H1 (cell line): ENCODE results near the gene NRXN2. TPM values are rescaled to one million over a fixed set of nuclear protein-coding genes. Genes with fewer than 3 reads are reported as not detected.

ENCODE experiments used
- CTCF ChIA-PET: fragments of 300-600 bp; sonication (Branson Sonifier 250); formaldehyde crosslinking; loops from one replicate; lab custom pipeline; 2021; ENCODE audit not compliant: partially characterized antibody; lab: Charles Lee
- POLR2A ChIA-PET: fragments of 300-600 bp; sonication (Branson Sonifier 250); formaldehyde crosslinking; loops from one replicate; lab custom pipeline; 2021; ENCODE audit warnings: inconsistent platforms; ENCODE audit not compliant: partially characterized antibody; lab: Charles Lee
- DNase-seq, 2 experiments: peaks; one replicate each; pipeline versions ENCODE4 v3.0.0 to v3.0.0-alpha.2; 2010 to 2022; ENCODE audit warnings: low spot score in 2 of 2, low read depth in 1 of 2, mixed read lengths in 1 of 2
- FAIRE-seq: peaks from 2 replicates; lab custom pipeline; 2011; peaks lifted over from hg19 to GRCh38; lab: Jason Lieb, UNC
- H2AFZ ChIP-seq: 2 replicates; pipeline ENCODE4 v1.8.1; 2012; ENCODE audit warnings: low read length, inconsistent platforms
- H2AK5ac ChIP-seq: 2 replicates; pipeline ENCODE4 v1.6.1; 2013; ENCODE audit warnings: low read depth, low read length
- H2BK120ac ChIP-seq: replicated peaks from 2 replicates; pipeline ENCODE3; 2013; ENCODE audit warnings: low read depth, low read length, inconsistent platforms
- H2BK12ac ChIP-seq: 2 replicates; pipeline ENCODE4 v1.6.1; 2013; ENCODE audit warnings: low read depth, low read length
- H2BK15ac ChIP-seq: 2 replicates; pipeline ENCODE4 v1.6.1; 2013; ENCODE audit warnings: low read length
- H2BK20ac ChIP-seq: 2 replicates; pipeline ENCODE4 v1.6.1; 2013; ENCODE audit warnings: low read length
- H2BK5ac ChIP-seq: 2 replicates; pipeline ENCODE4 v1.6.1; 2013; ENCODE audit warnings: low read depth, low read length
- H3K14ac ChIP-seq: 2 replicates; pipeline ENCODE4 v1.6.1; 2013; ENCODE audit warnings: inconsistent platforms; ENCODE audit not compliant: insufficient read length
- H3K18ac ChIP-seq: 2 replicates; pipeline ENCODE4 v1.6.1; 2013; ENCODE audit warnings: low read length; ENCODE audit errors: extremely low read depth
- H3K23ac ChIP-seq: 2 replicates; pipeline ENCODE4 v1.6.1; 2013; ENCODE audit warnings: inconsistent platforms; ENCODE audit not compliant: insufficient read length
- H3K23me2 ChIP-seq: 2 replicates; pipeline ENCODE4 v1.6.1; 2013; ENCODE audit warnings: low read depth, low read length
- H3K27ac ChIP-seq: 2 replicates; pipeline ENCODE4 v1.6.1; 2011; ENCODE audit warnings: low read depth, low read length, inconsistent platforms
- H3K27me3 ChIP-seq, 4 experiments: replicated peaks in 1 of 4; 1 replicate in 1 of 4; 2 replicates in 3 of 4; pipeline versions ENCODE4 v1.6.1 to v1.8.1; 2011 to 2013; ENCODE audit warnings: low read length in 3 of 4, mild to moderate bottlenecking in 3 of 4, inconsistent platforms in 2 of 4, mixed read lengths in 2 of 4, moderate library complexity in 1 of 4; ENCODE audit not compliant: control insufficient read depth in 3 of 4, insufficient read depth in 3 of 4; ENCODE audit errors: extremely low read depth in 1 of 4
- H3K36me3 ChIP-seq, 4 experiments: 2 replicates each; pipeline versions ENCODE4 v1.6.1 to v1.8.1; 2011 to 2013; ENCODE audit warnings: mild to moderate bottlenecking in 4 of 4, low read length in 3 of 4, moderate library complexity in 2 of 4, control low read depth in 1 of 4, inconsistent platforms in 1 of 4; ENCODE audit not compliant: insufficient read depth in 4 of 4, control insufficient read depth in 2 of 4
- H3K4ac ChIP-seq: replicated peaks from 2 replicates; pipeline ENCODE3; 2013; ENCODE audit warnings: low read length, low read depth, mixed read lengths, inconsistent platforms; ENCODE audit not compliant: insufficient read length
- H3K4me1 ChIP-seq, 4 experiments: replicated peaks in 1 of 4; 1 replicate in 1 of 4; 2 replicates in 3 of 4; pipeline versions ENCODE4 v1.6.1 to v1.8.1; 2011 to 2013; ENCODE audit warnings: low read length in 3 of 4, inconsistent platforms in 2 of 4, mixed read lengths in 1 of 4; ENCODE audit not compliant: insufficient read depth in 4 of 4, control insufficient read depth in 3 of 4
- H3K4me2 ChIP-seq, 2 experiments: 2 replicates each; pipeline versions ENCODE4 v1.6.1 to v1.8.1; 2011 to 2013; ENCODE audit warnings: low read depth in 2 of 2, low read length in 2 of 2, control low read depth in 1 of 2, inconsistent platforms in 1 of 2, mild to moderate bottlenecking in 1 of 2; ENCODE audit not compliant: insufficient read depth in 1 of 2
- H3K4me3 ChIP-seq, 4 experiments: fragments of 200-600, 300-600 bp in 1 of 4; sonication (generic), shearing (Covaris generic), sonication (Bioruptor Twin) in 1 of 4; 2 replicates each; pipeline versions ENCODE4 v1.5.1 to v1.8.1; 2011 to 2016; ENCODE audit warnings: low read length in 4 of 4, low read depth in 3 of 4, control low read depth in 2 of 4, inconsistent platforms in 2 of 4, mild to moderate bottlenecking in 2 of 4, mixed read lengths in 1 of 4, moderate library complexity in 1 of 4; ENCODE audit not compliant: insufficient read depth in 2 of 4; ENCODE audit errors: extremely low read depth in 1 of 4
- H3K56ac ChIP-seq: replicated peaks from 2 replicates; pipeline ENCODE3; 2013; ENCODE audit warnings: low read depth, mild to moderate bottlenecking, mixed read lengths, low read length, inconsistent platforms; ENCODE audit not compliant: insufficient read length
- H3K79me1 ChIP-seq: 2 replicates; pipeline ENCODE4 v1.6.1; 2013; ENCODE audit warnings: low read depth, low read length, control low read depth
- H3K79me2 ChIP-seq, 2 experiments: 2 replicates each; pipeline versions ENCODE4 v1.6.1 to v1.8.1; 2012 to 2013; ENCODE audit warnings: low read length in 2 of 2, mild to moderate bottlenecking in 2 of 2, inconsistent platforms in 1 of 2; ENCODE audit not compliant: insufficient read depth in 2 of 2, control insufficient read depth in 1 of 2
- H3K9ac ChIP-seq, 4 experiments: replicated peaks in 1 of 4; 1 replicate in 1 of 4; 2 replicates in 3 of 4; pipeline versions ENCODE4 v1.6.1 to v1.8.1; 2011 to 2013; ENCODE audit warnings: low read depth in 3 of 4, low read length in 3 of 4, control low read depth in 2 of 4, mild to moderate bottlenecking in 2 of 4, moderate library complexity in 2 of 4, inconsistent platforms in 1 of 4; ENCODE audit errors: extremely low read depth in 1 of 4
- H3K9me3 ChIP-seq, 2 experiments: 2 replicates each; pipeline versions ENCODE4 v1.6.1 to v1.8.1; 2012 to 2013; ENCODE audit warnings: mild to moderate bottlenecking in 2 of 2, moderate library complexity in 2 of 2, control low read depth in 1 of 2, inconsistent platforms in 1 of 2, low read depth in 1 of 2, low read length in 1 of 2, mixed read lengths in 1 of 2; ENCODE audit not compliant: insufficient read depth in 2 of 2
- H4K20me1 ChIP-seq, 2 experiments: replicated peaks in 1 of 2; 2 replicates each; pipeline versions ENCODE3 to v1.8.1; 2011 to 2013; ENCODE audit warnings: inconsistent platforms in 2 of 2, low read length in 2 of 2, mild to moderate bottlenecking in 1 of 2; ENCODE audit not compliant: insufficient read depth in 2 of 2, control insufficient read depth in 1 of 2
- H4K5ac ChIP-seq: 2 replicates; pipeline ENCODE4 v1.6.1; 2013; ENCODE audit warnings: low read length, low read depth, mixed read lengths, inconsistent platforms; ENCODE audit not compliant: insufficient read length
- H4K8ac ChIP-seq: 2 replicates; pipeline ENCODE4 v1.8.0; 2013; ENCODE audit warnings: mild to moderate bottlenecking, moderate library complexity, low read length, inconsistent platforms; ENCODE audit not compliant: insufficient read depth; ENCODE audit errors: extremely low read depth
- H4K91ac ChIP-seq: replicated peaks from 2 replicates; pipeline ENCODE3; 2013; ENCODE audit warnings: low read length, mixed read lengths, inconsistent platforms; ENCODE audit not compliant: insufficient read length
- ATF3 ChIP-seq: IDR thresholded peaks from 2 replicates; pipeline ENCODE4 v1.6.1; 2011; ENCODE audit warnings: low read depth, mild to moderate bottlenecking, low read length; ENCODE audit not compliant: insufficient read depth
- BCL11A ChIP-seq, 2 experiments: IDR thresholded peaks; one replicate each; pipeline ENCODE4 v1.6.1; 2011; ENCODE audit warnings: low read depth in 2 of 2, low read length in 2 of 2, mild to moderate bottlenecking in 2 of 2
- CEBPB ChIP-seq: IDR thresholded peaks from 2 replicates; pipeline ENCODE4 v1.6.1; 2012; ENCODE audit warnings: low read depth, low read length
- CHD2 ChIP-seq: IDR thresholded peaks from 2 replicates; pipeline ENCODE4 v1.6.1; 2012; ENCODE audit warnings: low read length, improper control_type of control experiment
- EP300 ChIP-seq, 2 experiments: IDR thresholded peaks; 1 replicate in 1 of 2; 2 replicates in 1 of 2; pipeline ENCODE4 v1.6.1; 2011 to 2012; ENCODE audit warnings: low read depth in 2 of 2, low read length in 2 of 2, mild to moderate bottlenecking in 2 of 2, borderline replicate concordance in 1 of 2, inconsistent platforms in 1 of 2, moderate library complexity in 1 of 2
- HDAC2 ChIP-seq, 2 experiments: fragments of 300-600 bp in 1 of 2; sonication (generic) in 1 of 2; IDR thresholded peaks; 2 replicates each; pipeline ENCODE4 v1.6.1; 2011 to 2012; ENCODE audit warnings: low read depth in 2 of 2, low read length in 2 of 2, mild to moderate bottlenecking in 2 of 2, moderate library complexity in 2 of 2, borderline replicate concordance in 1 of 2, inconsistent platforms in 1 of 2
- JUN ChIP-seq: IDR thresholded peaks from 2 replicates; pipeline ENCODE4 v1.6.1; 2011; ENCODE audit warnings: low read depth, mild to moderate bottlenecking, improper control_type of control experiment, low read length
- KDM4A ChIP-seq: IDR thresholded peaks from one replicate; pipeline ENCODE4 v1.7.1; 2012; ENCODE audit warnings: low read depth, mild to moderate bottlenecking, moderate library complexity, low read length, inconsistent platforms; ENCODE audit not compliant: severe bottlenecking
- KDM5A ChIP-seq: fragments of 200-600 bp; IDR thresholded peaks from 2 replicates; pipeline ENCODE4 v1.7.1; 2012; ENCODE audit warnings: mild to moderate bottlenecking, low read length, inconsistent platforms, mixed read lengths
- NRF1 ChIP-seq: IDR thresholded peaks from 2 replicates; pipeline ENCODE4 v1.6.1; 2011; ENCODE audit warnings: mild to moderate bottlenecking, low read depth, low read length, improper control_type of control experiment
- SAP30 ChIP-seq: fragments of 300-600 bp; sonication (generic); IDR thresholded peaks from 2 replicates; pipeline ENCODE4 v1.7.1; 2012; ENCODE audit warnings: low read length, moderate library complexity, mild to moderate bottlenecking, inconsistent platforms; ENCODE audit not compliant: insufficient read depth, insufficient replicate concordance
- TAF7 ChIP-seq: optimal IDR thresholded peaks from 2 replicates; pipeline ENCODE3; 2011; ENCODE audit warnings: low read depth, mild to moderate bottlenecking, inconsistent platforms, low read length, moderate library complexity, borderline replicate concordance
- TBP ChIP-seq: IDR thresholded peaks from 2 replicates; pipeline ENCODE4 v1.6.1; 2011; ENCODE audit warnings: low read depth, low read length, improper control_type of control experiment
- YY1 ChIP-seq: IDR thresholded peaks from 2 replicates; pipeline ENCODE4 v1.6.1; 2011; ENCODE audit warnings: low read depth, mild to moderate bottlenecking, low read length
- WGBS, 2 experiments: shearing (Covaris generic) in 1 of 2; methylation state at CpG; one replicate each; pipeline versions ENCODE4 v1.1.6 to v1.1.7; 2013 to 2015; ENCODE audit warnings: low lambda C conversion rate in 2 of 2, mixed read lengths in 2 of 2, inconsistent platforms in 1 of 2, low coverage in 1 of 2, missing lambda C conversion rate in 1 of 2; ENCODE audit not compliant: insufficient replicate concordance in 2 of 2, insufficient coverage in 1 of 2, insufficient read length in 1 of 2; ENCODE audit errors: extremely low coverage in 1 of 2, missing lambda C conversion rate in 1 of 2; 5-methylcytosine and 5-hydroxymethylcytosine counted together
- polyA plus RNA-seq, 7 experiments: library from polyadenylated mRNA; depleted of rRNA in 3 of 7; stranded (reverse) in 5 of 7; unstranded in 2 of 7; fragments of >200 nt in 5 of 7; fragments of 200-250 nt in 2 of 7; gene quantifications; 1 replicate in 5 of 7; 2 replicates in 1 of 7; 4 replicates in 1 of 7; pipeline versions ENCODE4 v1.2.1 to v1.2.3, GENCODE V29; 2011 to 2013; ENCODE audit warnings: missing spikeins in 2 of 7, mixed read lengths in 2 of 7
- total RNA-seq: library from RNA; stranded (reverse); fragmentation: NEBNext Ultra II Directional; extraction: Animal tissue kit (Norgen Biotek cat#: 25700); gene quantifications from 2 replicates; pipeline ENCODE4 v1.2.1, GENCODE V29; 2021

NRXN2 gene
- total and polyA plus RNA-seq, 2 of the 8 experiments (the other 6 are each of a cell fraction or from before 2014, with no cell fraction given), result 1.3 to 11.5 TPM

- Histone ChIP-seq H3K79me2 (no peaks in the 10 kb centered on the region), H2AK5ac (no peak overlapping the region), H3K14ac (no peak overlapping the region), H3K79me1 (no peaks in the 10 kb centered on the region), H3K18ac (no peak overlapping the region), H3K9ac (no peak overlapping the region), H2BK12ac (no peak overlapping the region), H3K4me1 (peaks cover 0 to 11% (median under 1%) of the 10 kb centered on the region in 4 experiments; a peak in 4 of 7 replicates), H3K36me3 (no peaks in the 10 kb centered on the region), H4K91ac (no peak overlapping the region), H2BK120ac (no peak overlapping the region), H4K20me1 (no peaks in the 10 kb centered on the region), H3K23me2 (no peaks in the 10 kb centered on the region), H3K27ac (no peak overlapping the region), H4K5ac (no peak overlapping the region), H2BK5ac (no peak overlapping the region), H2BK15ac (no peak overlapping the region), H3K4ac (no peak overlapping the region), H3K23ac (no peak overlapping the region), H2AFZ (no peak overlapping the region; the same call in 1 of the 2 replicates), H3K4me3 (no peak overlapping the region), H3K27me3 (no peaks in the 10 kb centered on the region), H3K56ac (no peak overlapping the region), H2BK20ac (no peak overlapping the region), H4K8ac (no peak overlapping the region), H3K4me2 (no peak overlapping the region), H3K9me3 (no peaks in the 10 kb centered on the region)
- POLR2A ChIA-PET, result no interaction called here
- WGBS, 2 experiments, result 66% methylated on average over 7 of the region's 7 CpGs; no CpG with 5 or more reads in 1 of the 2 experiments
- FAIRE-seq (no peak), DNase-seq (no peak)
- CTCF ChIA-PET, result interaction anchor here (1.1 to 12.7 kb wide), 8 partner anchors 8 to 176 kb away, joined by 3 to 101 read pairs (median 4); no protein-coding TSS in a partner anchor
- TF ChIP-seq YY1 (no peak), TBP (no peak), KDM4A (no peak), NRF1 (no peak), CEBPB (no peak), ATF3 (no peak), EP300 (IDR thresholded peaks at IDR 0.05; ENCODE audit: borderline replicate concordance in 1 of 2, low read depth in 2 of 2, low read length in 2 of 2) (no peak), JUN (no peak), TAF7 (no peak), BCL11A (IDR thresholded peaks at IDR 0.05; ENCODE audit: low read depth in 2 of 2, low read length in 2 of 2) (no peak), KDM5A (no peak), HDAC2 (IDR thresholded peaks at IDR 0.05; ENCODE audit: borderline replicate concordance in 1 of 2, low read depth in 2 of 2, low read length in 2 of 2) (no peak), CHD2 (no peak), SAP30 (no peak)
Observed at GRCh38 chr11:64665411-64665821, 57.6 kb downstream of the NRXN2 start.
